ENCODE data around the gene BRF1.
"Not testable (repeated sequence)": the region's sequence is repeated elsewhere in the genome, so short reads cannot be mapped to it uniquely, and the experiment has no call there.

Gene BRF1

GRCh38 chr14:105300542-105301102 lies at the start of gene BRF1:
BRF1 (minus strand) TSS chr14:105301001; CDS start chr14:105300629, 372 bp downstream.
- DNase-seq: peak; percentile 94

GRCh38 chr14:105349992-105350391 lies 49.2 kb upstream of the BRF1 start:
- DNase-seq: no peak

- DNase-seq: no peak
These were observed 48.3 kb upstream of the BRF1 start for GRCh38 chr14:105348945-105349699.

- DNase-seq: no peak
These were observed 47.6 kb upstream of the BRF1 start for GRCh38 chr14:105348169-105348944.

GRCh38 chr14:105347587-105347968 lies 46.8 kb upstream of the BRF1 start:
- no peak for DNase-seq

GRCh38 chr14:105346876-105347586 lies 46.2 kb upstream of the BRF1 start:
- DNase-seq: no peak

GRCh38 chr14:105346200-105346533 lies 45.4 kb upstream of the BRF1 start:
- DNase-seq: no peak

- no peak for DNase-seq
These were observed 42.4 kb upstream of the BRF1 start for GRCh38 chr14:105343194-105343593.

GRCh38 chr14:105340821-105341733 lies 40.3 kb upstream of the BRF1 start:
- no peak for DNase-seq

GRCh38 chr14:105337966-105338741 lies 37.4 kb upstream of the BRF1 start:
- DNase-seq: no peak

GRCh38 chr14:105337433-105337832 lies 36.6 kb upstream of the BRF1 start:
- no peak for DNase-seq

GRCh38 chr14:105336477-105337287 lies 35.9 kb upstream of the BRF1 start:
- no peak for DNase-seq

- DNase-seq: no peak
These were observed 35.1 kb upstream of the BRF1 start for GRCh38 chr14:105335735-105336476.

- DNase-seq: not testable (repeated sequence)
These were observed 34.4 kb upstream of the BRF1 start for GRCh38 chr14:105335231-105335542.

- no peak for DNase-seq
These were observed 33.8 kb upstream of the BRF1 start for GRCh38 chr14:105334383-105335230.

- DNase-seq: no peak
These were observed 33.0 kb upstream of the BRF1 start for GRCh38 chr14:105333613-105334364.

GRCh38 chr14:105333020-105333490 lies 32.3 kb upstream of the BRF1 start:
- DNase-seq: no peak

- DNase-seq: no peak
These were observed 31.6 kb upstream of the BRF1 start for GRCh38 chr14:105332350-105332874.
